Hematopoietic multipotent progenitor cell treated with erythropoietin and hydrocortisone succinate and interleukin-3 and kit ligand, for 4 days (in vitro differentiated cells): ENCODE data around the gene FAM131C.

Experiments used
- DNase-seq: peaks from one replicate; pipeline ENCODE4 v3.0.0-alpha.2; 2015

FAM131C gene

DNA sequence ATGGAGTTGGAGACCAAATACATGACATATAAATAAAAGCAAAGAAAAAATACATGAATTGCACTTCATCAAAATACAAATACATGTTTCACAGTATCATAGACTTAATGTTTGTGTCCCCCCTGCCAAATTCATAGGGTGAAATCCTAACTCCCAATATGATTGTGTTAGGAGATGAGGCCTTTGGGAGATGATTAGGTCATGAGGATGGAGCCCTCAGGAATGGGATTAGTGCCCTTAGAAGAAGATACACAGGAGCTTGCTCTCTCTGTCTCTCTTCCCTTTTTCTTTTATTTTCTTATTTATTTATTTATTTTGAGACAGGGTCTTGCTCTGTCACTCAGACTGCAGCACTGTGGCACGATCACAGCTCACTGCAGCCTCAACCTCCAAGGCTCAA lies 26.0 kb upstream of the FAM131C start:
- DNase-seq: no peak

DNA sequence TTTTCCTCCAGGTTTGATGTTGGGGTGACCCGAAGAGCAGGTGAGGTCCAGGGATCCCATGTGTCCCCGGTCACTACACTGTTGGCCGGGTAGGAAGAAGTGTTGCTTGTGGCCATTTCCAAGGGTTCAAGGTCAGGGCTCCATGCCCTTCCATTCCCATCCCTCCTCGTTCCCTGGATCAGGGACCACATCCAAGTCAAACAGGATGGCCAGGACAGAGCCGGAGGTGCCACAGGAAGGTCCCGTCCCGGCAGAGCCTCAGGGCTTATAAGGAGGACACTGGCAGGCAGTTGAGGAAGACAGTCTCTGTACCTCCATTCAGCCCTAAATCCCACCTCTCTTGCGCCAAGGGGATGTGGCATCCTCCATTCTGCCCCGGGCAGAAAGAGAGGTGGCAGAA lies 22.0 kb upstream of the FAM131C start:
- no peak for DNase-seq

DNA sequence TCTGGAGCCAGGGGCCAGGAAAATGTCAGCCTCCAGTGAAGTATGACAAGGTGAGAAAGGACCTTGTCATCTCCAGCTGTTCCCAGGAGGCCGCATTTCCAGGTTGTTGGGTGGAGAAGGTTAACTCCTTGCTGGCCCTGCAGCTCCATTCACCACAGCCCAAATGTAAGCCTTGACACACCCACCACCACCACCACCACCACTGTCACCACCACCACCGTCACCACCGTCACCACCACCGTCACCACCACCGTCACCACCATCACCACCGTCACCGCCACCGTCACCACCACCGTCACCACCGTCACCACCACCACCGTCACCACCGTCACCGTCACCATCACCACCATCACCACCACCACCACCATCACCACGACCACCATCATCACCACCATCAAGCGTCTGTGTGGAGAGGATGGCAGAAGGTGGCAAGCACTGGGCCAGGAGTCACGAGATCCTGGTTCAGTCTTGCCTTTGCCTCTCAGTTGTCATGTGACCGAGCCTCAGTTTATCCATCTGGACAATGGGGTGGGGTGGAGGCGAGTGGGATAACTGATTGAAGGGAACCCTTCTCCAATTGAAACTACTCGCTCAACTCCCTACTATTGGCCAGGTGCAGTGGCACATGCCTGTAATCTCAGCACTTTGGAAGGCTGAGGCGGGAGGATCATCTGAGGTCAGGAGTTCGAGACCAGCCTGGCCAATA lies 21.2 kb upstream of the FAM131C start:
- DNase-seq: no peak

DNA sequence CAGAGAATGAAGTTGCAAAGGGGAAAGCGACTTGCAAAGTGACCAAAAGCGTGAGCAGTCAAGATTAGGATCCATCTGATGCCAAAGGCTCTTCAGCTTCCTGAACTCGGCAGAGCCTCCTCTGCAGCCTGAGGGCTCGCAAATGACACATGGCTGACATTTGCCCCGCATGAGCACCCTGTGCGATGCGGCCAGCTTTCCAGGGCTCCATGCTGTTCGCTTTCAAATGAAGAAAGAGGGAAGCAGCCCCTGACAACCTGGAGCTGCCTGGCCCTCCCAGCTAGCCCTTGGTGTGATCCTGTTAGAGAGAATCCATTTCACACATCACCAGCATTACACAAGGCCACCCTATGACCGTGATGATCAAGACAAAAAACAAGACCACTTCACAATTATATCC lies 20.2 kb upstream of the FAM131C start:
- no peak for DNase-seq

DNA sequence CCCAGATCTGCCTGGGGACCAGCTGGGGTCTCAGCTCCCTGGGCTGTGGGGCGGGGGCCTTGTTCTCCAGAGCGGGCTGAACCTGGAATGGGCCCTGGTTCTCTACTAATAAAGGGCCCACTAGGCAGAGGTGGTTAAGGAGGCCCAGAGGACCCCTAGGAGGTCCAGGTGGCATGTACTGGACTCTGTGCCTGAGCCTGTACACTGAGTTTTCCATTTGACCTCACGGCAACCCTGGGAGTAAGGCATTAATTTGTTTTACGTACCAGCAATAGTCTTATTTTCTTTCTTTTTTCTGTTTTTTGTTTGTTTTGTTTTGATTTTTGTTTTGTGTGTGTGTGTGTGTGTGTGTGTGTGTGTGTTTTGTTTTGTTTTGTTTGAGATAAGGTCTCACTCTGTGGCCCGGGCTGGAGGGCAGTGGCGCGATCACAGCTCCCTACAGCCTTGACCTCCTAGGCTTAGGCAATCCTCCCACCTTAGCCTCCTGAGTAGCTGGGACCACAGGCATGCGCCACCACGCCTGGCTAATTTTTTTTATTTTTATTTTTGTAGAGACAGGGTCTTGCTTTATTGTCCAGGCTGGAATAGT lies 19.6 kb upstream of the FAM131C start:
- DNase-seq: no peak

DNA sequence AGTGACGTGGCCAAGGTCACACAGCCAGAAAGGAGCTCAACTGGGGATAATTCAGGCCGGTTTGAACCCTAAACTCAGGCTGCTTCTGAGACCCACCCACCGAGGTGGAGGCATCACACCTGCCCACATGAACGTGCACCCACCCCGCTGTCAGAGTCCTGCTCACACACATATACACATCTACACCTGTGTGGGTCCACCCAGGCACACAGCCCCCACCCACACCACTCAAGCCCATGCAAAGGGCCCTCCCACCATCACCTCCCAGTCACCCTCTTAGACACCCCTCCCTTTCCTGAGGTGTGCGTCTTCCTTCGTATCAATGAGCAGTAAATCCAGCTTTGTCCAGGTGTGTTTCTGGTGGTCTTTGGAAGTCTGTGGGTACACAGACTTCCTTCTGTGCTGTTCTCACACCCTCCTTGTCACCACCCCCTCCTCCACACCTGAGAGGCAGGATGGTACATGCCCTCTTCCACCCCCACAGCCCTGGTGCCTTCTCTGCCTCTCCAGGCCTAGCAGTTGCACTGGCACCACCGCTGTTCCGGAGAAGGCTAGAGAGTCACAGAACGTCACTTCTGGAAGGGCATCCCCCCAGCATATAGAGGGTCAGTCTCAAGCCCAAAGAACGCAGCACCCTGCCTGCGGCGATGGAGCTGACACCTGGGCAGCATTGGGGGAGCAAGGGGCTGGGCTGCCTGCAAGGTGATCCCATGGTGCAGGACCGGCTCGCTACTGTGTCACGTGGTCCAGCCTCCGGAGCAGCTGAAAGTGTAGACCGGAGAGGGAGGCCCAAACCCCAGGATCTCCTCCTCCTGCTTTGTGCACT lies 18.9 kb upstream of the FAM131C start:
- DNase-seq: no peak

DNA sequence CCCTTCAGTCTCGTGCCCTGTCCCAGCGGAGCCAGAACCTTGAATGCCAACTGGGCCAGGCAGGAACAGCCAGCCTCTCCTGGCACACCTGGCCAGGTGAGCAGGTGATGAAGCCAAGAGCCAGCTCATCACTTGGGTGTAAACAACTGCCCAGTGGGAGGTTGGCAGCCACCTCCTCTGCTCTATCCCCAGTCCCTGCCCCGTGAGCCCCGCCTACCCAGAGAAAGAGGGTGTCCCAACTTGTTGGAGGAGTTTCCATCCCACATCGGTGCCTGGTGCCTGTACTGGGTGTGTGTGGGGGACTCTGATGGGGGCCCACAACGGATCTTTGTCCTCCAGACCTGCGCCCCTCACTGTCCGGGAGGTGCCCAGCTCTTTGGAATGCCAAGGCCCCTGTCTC lies 17.8 kb upstream of the FAM131C start:
- DNase-seq: no peak

DNA sequence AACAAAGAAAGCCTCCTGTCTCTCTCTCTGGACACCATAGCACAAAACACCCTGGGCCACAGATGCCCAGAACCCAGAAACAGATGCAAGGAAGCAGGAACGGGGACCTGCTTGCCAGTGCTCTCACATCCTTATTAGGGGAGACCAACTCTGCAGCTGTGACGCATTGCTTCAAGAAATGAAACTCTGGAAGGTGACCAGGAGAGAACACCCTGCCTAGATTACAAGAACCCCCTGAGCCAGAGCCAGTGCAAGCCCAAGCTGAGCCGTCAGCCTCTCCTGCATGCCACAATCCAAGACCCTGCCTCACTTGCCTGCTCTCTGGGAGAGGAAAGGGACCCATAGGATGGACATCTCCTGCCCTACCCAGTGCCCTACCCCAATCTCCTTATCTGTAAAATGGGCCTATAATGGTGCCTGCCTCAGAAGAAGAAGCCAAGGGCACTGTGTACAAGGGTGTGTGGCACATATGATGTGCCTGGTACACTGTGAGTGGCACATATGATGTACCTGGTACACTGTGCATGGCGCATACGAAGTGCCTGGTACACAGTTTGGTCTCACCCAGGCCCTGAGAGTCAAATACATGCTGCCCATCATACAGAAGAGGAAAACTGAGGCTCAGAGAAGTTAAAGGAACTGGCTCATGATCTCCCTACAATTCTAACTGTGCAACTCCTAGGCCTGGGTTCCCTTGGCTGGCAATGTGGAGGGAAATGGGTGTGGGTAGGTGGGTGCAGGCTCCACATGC lies 16.8 kb upstream of the FAM131C start:
- no peak for DNase-seq

DNA sequence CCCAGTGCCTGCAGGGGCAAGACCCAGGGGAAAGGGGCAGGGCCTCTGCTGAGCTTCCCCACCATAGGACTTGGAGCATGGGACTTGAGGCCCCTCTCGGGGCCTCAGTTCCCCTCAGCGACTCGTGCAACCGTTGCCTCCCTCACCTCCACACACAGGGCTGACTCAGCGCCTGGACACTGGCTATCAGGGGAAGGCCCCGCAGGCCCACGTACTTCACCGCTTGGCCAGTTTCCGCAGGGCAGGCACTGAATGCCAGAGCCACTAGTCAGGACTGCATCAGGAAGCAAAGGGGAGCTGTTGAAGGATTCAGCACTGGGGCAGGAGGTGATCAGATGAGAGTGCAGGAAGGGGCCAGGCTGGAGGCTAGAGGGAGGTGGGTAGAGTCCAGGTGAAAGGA lies 15.5 kb upstream of the FAM131C start:
- no peak for DNase-seq

DNA sequence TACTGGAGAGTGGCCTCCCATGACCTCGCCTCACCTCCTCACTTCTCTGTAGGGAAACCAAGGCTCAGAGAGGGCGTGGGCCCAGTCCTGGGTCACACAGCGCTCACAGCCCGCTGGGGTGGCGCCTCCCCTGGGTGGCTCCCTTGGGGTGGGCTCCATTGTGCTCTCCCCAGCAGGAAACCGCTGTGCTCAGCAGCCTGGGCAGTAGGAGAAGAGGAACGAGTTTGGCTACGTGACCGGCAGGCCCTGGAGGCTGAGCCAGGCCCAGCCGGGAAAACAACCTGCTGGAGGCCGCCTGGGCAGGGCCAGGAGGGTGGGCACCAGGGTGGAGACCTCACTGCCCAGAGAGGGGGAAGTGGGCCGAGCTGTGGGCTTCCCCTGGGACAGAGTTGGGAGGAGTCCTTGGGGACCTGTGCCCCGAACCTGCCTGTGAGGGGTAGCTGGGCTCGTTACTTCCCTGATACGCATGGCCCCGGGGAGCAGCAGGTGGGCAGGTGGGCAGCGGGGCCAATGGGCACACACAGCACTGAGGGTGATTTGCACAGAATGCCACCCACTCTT lies 15.0 kb upstream of the FAM131C start:
- DNase-seq: no peak

DNA sequence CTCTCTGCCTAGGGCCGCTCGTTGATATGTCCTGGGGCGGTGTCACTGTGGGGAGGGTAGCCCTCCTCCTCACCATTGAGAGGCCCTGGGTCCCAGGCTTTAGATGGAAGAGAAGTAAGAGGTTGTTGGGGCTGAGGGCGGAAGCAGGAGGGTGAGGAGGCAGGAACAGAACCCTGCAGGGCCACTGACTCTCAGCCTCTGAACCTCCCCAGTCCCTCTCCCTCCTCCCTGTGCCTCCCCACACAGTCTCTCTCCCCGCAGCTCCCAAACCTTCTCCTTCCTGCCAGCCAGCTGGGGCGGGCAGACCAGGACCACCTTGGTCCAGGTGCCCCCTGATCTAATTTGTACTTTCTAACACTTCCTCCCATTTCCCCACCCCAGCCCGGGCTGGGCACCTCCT lies 14.3 kb upstream of the FAM131C start:
- no peak for DNase-seq

DNA sequence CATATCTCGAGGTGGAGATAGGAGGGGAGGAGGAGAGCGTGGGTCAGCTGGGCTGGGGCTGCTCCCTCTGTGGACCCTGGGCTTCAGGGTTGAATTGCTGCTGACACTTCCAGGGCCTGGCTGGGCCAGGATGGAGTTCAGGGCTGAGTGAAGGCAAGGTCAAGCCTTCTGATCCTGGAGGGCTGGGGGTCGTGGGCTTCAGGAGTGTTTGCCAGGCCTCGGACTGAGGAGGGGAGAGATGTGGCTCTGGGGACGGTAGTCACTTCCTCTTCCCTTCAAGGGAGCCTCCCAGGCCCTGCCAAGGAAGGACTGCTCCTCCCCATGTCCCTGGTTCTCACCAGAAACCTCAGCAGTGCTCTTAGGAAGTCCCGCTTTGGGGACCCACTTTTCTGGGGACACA lies 12.1 kb upstream of the FAM131C start:
- DNase-seq: no peak

DNA sequence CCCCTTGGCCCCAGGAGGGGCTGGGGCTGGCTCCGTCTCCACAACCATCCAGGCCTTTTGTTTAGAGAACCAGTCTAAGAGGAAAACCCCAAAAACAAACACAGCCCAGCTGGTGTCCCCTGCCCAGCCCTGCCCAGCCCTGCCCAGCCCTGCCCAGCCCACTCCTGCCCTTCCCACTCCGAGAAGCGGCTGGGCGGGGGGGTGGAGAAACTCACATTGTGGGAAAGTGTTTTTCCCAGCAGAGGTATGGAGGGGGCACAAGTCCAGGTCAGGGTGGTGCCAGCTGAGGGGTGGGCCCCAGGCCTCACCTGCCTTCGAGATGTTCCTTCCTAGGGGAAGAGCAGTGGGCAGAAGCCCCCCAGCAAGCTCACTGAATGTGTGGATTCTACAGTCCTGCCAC lies 10.0 kb upstream of the FAM131C start:
- DNase-seq: no peak

DNA sequence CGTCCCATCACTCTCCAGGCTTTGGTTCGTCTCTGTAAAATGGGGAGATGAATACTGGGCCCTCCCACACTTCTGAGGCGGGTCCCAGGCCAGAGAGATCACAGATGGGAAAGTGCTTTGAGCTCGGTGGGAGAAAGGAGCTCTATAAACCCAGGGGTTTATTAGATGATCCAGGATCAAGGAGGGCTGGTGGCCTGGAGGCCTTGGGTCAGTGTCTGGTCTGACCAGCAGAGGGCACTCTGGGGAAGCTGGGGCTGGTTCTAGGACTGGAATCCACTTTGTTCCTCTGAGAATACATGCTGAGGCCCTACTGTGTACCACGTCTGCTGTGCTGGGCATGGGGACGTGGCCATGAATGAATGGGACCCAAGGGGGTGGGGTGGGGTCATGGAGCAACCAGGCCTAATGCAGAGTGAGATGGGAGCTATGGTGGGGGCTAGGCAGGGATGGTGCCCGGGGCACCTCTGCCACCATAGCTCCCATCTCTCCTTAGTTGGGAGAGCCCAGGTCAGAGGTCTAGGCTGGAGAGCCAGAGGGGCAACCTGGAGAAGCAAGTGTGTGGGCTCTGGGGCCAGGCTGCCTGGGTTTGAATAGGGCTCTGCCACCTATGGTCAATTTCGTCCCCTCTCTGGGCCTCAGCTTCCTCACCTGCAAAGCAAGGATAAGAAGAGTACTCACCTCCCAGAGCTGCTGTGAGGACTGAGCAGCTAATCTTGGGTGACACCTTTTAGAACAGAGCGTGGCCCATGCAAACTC lies 9.0 kb upstream of the FAM131C start:
- DNase-seq: peak; percentile 82

DNA sequence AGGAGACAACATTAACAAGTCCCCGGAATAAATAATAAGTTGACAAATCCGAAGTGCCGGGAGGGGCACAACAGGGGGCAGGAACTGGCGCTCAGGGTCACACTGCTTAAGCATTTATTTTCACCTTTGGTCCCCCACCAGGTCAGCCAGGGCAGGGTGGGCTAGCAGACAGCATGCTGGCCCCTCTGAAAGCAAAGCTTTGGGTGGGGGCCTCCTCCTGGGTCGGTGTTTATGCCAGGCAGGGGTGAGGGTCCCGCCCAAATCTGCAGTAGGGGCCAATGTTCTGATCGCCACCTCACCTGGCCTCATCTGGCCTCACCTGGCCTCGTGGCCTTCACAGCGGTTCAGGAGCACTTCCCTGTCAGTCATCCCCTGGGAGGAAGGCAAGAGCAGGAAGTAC lies 8.2 kb upstream of the FAM131C start:
- DNase-seq: no peak

DNA sequence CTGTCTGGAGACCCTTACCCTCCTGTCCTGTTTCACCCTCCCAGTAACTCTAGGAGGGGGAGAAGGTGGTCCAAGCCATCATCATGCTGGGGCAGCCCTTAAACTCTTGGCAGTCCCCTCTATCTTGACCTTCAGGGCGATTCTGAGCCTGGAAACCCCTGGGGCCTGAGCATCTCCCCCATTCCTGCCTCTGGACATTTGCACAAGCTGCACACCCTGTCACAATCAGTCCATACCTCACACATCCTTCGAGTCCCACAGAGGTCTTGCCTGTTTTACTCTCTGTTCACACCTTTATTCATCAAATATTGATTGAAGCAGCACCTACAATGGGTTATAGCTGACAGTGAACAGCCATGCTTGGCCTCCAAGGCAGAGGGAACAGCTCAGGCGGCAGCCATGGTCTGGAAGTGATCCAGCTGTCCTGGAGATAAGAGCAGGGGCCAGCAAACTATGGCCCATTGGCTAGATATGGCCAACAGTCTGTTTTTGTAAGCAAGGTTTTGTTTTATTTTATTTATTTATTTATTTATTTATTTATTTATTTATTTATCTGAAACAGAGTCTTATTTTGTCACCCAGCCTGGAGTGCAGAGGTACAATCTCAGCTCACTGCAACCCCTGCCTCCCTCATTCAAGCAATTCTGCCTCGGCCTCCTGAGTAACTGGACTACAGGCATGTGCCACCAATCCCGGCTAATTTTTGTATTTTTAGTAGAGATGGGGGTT lies 7.1 kb upstream of the FAM131C start:
- DNase-seq: no peak

DNA sequence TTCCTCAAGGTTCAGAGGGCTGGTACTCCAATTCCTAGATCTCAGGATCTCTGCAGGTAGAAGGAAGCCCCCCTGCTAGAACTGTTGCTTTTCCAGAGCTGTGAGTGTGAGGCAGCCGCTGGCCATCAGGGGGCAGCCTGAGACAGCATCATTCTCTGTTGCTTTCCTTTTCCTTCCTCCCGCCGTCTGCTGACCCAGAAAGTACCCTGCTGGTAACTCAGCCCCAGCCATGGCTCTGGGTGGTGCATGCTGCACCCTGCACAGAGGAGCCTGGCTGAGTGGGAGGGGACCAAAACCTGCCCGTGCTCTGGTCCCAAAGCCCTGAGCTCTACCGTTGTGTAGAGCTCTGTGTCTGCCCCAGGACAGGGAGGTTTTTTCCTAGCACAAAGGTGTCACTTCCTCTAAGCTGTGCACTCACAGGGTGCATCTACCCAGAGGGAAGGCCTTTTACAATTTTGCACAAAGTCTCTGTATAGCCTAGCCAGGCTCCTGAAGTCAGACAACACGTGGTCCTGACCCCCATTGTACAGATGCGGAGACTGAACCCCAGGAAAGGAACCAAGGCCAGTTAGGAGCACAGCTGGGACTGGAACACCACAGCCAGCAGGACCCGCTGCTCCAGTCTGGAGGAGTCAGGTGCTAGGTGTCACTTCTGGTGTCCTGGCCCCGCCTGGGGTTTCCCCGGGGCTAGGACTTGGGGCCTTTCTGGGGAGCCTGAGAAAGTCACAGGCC lies 5.6 kb upstream of the FAM131C start:
- peak; percentile 84 for DNase-seq

DNA sequence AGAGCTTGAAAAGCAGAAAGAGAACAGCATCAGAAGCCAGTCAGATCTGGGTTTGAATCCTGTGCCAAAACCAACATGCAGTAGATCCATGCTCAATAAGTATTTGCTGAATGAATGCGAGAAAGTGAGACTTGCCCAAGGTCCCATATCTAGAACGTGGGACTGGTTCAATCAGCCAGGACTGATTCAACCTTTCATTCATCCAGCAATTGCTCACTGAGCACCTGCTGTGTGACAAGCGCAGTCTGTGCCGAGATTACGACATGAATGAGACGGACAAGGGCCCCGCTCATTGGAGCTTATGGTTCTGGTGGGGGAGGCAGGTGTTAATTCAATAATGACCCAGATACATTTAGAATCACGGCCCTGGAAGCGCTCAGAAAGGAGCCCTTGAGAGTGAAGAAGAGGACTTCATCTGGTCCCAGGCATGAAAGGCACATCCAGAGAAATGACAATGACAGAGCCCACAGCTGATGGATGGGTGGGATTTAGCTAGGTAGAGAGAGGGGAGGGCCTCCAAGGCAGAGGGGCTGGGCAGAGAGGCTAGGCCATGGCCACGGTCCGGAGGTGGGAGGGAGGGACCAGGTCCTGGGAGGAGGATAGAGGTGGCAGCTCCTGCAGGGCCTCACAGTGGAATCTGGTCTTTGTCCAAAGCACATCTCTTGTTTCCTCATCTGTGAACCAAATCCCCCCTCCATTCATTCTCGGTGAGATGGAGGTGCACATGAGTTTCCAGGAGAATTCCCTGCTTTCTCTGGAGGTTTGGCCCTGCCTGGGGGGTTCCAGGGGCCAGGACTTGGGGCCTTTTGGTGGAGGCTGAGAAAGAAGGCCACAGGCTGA lies 4.2 kb upstream of the FAM131C start:
- DNase-seq: no peak

DNA sequence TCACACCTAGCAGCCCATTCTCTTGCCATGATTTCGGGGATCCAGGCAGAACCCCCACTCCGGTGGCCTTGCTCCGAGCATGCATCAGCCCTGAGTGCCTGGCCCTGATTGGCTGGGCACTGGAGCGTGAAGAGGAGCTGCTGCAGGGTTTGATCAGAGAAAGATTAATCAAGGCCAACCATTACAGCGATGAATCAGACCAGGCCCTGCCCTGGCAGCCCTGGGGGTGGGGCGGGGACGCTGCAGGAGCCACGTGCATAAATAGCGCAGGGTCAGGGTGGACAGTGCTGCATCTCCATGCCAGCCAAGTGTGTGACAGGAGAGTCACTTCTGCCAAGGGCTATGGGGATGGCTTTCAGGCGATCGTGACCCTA lies 3.4 kb upstream of the FAM131C start:
- DNase-seq: no peak
